Glomerular visceral epithelial cell (primary cell): Measurements from ENCODE around the gene ARHGAP10.
"Not testable (repeated sequence)": the region's sequence is repeated elsewhere in the genome, so short reads cannot be mapped to it uniquely, and the experiment has no call there.

Source experiments
- DNase-seq: peaks from one replicate; pipeline ENCODE4 v3.0.0-alpha.2; 2016; ENCODE audit errors: extremely low spot score

ARHGAP10 gene

GRCh38 chr4:147847751-147848590 is 116.1 kb downstream of the ARHGAP10 start:
- no peak for DNase-seq

GRCh38 chr4:147848634-147849033 is 116.7 kb downstream of the ARHGAP10 start:
- no peak for DNase-seq

- DNase-seq: no peak
Measured at GRCh38 chr4:147851135-147851534, 119.2 kb downstream of the ARHGAP10 start.

- DNase-seq: no peak
Measured at GRCh38 chr4:147853706-147854105, 121.8 kb downstream of the ARHGAP10 start.

DNA sequence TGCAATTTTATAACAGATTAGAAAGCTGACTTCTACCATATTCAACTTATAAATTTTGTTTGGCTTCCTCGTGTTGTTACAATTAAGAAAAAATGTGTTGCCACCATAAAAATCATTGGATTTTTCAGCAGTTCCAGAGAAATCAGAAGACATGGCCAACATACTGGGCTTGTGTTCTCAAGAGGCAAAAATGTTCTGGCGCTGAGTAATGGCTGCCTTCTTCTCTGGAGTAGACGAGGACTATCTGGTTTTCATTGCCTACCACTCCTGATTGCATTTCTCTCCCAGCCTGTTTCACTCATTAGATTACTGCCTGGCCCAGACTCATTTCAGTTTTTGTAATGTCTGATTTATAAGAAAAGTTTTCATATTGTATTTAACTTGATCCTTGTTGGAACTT is 122.3 kb downstream of the ARHGAP10 start:
- DNase-seq: no peak

- no peak for DNase-seq
Measured at GRCh38 chr4:147855571-147856009, 123.7 kb downstream of the ARHGAP10 start.

GRCh38 chr4:147860960-147861359 is 129.1 kb downstream of the ARHGAP10 start:
- no peak for DNase-seq

DNA sequence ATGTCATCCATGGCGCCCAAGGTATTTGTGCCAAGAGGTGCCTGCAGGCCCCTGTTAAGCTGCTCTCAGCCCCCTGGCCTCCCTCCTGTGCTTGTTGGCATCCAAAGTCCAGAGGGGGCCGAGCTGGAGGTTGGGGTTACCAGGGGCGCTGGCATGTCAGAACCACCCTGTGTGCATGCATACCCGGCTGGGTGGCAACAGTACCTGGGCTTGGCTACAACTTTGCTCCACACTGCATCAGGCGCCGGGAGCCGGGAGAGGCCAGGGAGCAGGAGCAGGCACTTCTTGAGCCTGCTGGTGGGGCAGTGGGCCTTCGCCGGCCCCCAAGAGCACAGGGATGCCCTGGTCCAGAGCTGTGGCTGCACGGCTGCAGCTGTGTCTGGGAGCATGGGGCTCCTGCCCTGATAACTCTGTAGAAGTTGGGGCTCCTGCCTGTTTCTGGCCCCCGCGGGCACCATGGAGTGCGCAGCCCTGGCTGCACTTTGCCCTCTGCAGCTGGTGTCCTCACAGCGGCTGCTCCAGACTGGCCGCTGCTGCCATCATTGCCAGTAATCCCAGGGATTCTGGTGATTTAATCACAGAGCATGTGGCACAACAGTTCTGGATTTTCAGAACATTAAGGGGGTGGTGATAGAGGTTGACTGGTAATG is 130.3 kb downstream of the ARHGAP10 start:
- DNase-seq: no peak

DNA sequence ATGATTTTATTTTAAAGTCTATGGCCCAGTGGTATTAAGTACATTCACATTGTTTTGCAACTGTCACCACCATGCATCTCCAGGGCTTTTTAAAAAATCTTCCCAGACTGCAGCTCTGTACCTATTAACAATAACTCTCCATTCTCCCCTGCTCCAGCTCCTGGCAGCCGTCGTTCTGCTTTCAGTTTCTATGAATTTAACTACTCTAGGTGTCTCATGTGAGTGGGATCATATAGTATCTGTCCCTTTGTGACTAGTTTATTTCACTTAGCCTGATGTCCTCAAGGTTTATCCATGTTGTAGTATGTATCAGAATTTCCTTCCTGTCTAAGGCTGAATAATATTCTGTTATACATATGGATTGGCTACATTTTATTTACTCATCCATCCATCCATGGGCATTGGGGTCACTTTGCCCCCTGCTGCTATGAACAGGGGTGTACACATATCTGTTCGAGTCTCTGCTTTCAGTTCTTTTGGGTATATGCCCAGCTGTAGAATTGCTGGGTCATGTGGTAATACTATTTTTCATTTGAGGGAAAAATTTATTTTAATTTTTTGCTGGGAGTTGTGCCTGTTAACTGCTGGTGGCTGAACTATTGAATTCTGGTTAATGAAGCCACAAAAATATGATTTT is 131.3 kb downstream of the ARHGAP10 start:
- DNase-seq: no peak

- DNase-seq: no peak
Measured at GRCh38 chr4:147863808-147864472, 132.1 kb downstream of the ARHGAP10 start.

DNA sequence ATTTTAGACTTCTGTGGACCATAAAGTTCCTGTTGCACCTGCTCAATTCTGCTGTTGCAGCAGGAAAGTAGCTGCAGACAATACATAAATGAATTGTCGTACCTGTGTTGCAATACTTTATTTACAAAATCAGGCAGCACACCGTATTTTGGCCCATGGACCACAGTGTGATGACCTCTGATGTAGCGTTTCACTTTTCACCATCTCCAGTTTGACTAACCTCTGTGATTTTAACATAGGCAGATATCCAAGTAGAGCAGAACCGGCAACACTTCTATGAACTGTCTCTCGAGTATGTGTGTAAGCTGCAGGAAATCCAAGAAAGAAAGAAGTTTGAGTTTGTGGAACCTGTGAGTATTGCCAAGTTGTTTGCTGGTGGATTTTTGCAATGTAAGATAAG is 132.7 kb downstream of the ARHGAP10 start:
- no peak for DNase-seq

- DNase-seq: no peak
Measured at GRCh38 chr4:147865926-147866325, 134.0 kb downstream of the ARHGAP10 start.

DNA sequence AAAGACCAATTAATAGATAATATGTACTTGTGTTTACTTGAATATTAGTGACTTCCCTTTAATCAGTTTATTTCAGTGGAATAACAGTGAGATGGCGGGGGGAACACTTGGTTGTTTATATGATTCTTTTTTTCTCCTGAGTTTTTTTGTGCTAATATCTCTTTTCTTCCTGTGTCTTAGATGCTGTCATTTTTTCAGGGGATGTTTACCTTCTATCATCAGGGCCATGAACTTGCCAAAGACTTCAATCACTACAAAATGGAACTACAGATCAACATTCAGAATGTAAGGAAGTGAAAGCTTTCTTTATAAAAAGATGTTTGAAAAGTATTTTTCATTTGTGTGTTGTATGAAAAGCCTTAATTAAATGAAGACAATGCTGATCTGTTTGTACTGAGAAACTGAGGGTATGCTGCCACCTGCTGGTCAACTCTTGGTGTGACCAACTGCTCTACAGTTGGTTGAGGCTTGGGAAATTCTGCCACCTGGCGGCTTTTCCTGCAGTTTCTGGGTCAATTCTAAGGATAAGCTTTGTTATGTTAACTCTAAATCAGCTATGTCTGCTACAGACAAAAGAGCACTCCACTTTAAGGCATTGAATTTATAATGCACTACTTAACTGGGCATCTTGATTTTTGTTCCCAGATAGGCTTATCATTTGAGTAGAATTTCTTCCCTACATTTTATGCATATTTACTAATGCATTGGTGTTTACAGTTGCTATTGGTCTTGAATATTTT is 134.8 kb downstream of the ARHGAP10 start:
- peak; percentile 89 for DNase-seq

DNA sequence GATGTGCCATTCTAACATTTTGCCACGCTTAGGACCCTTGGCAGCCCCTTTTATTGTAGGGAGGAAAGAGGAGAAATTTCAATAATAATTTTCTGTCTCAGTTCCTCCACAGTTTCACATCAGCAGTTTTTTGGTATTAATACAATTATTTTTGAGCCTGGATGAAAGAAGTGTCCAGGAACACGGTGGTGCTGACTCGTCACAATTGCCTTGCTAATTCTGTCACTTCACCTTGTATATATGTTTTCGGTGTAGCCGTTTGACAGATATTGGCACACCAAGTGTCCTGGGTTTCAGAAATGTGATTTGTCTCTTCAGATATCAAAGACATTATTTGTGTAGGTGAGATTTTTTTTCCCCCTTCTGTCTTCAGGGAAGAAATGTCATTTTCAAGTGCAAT is 142.2 kb downstream of the ARHGAP10 start:
- no peak for DNase-seq

- no peak for DNase-seq
Measured at GRCh38 chr4:147877308-147877771, 145.5 kb downstream of the ARHGAP10 start.

GRCh38 chr4:147879676-147880075 is 147.8 kb downstream of the ARHGAP10 start:
- no peak for DNase-seq

DNA sequence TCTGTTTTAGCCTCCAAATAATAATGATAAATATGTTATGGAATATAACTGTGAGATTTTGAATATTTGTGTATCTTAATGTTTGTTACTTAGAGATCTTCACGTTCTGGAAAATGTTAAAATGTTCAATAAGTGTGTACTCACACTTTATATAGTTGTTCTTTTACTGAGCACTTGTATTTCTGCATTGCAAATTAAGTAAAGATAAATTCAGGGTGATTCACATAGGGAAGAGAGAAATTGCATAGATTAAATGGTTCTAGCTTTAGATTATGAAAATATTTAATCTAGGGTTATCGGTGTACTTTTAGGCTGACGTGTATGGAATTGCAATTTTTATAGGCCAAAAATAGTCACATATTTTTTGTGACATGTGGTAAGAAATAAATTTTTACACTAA is 148.6 kb downstream of the ARHGAP10 start:
- no peak for DNase-seq

DNA sequence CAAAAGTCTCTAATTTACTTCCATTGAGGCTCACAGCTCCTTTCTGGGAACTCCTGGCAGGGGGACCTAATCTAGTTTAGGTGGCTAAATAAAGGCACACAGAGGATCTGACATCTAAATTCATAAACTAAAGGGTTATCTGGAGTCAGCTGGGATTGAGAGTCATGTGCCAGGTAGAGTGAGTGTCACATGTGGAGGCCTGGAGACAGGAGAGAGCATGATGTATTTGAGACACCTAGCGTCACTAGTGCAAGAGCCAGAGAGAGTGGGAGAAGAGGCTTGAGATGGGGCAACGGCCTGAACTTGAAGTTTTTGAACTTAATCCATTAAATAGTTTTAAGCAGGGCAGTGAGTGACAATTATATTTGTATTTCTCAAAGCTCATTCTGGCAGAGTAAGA is 152.6 kb downstream of the ARHGAP10 start:
- no peak for DNase-seq

DNA sequence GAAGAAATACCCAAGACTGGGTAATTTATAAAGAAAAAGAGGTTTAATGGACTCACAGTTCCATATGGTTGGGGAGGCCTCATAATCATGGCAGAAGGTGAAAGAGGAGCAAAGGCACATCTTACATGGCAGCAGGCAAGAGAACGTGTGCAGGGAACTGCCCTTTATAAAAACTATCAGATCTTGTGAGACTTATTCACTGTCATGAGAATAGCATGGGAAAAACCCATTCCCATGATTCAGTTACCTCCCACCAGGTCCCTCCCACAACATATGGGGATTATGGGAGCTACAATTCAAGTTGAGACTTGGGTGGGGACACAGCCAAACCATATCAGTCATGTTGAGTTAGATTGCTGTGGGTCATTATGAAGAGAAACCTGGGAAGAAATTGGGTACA is 153.3 kb downstream of the ARHGAP10 start:
- DNase-seq: not testable (repeated sequence)

GRCh38 chr4:147891476-147892115 is 159.7 kb downstream of the ARHGAP10 start:
- no peak for DNase-seq

- DNase-seq: no peak
Measured at GRCh38 chr4:147899512-147899911, 167.6 kb downstream of the ARHGAP10 start.
